H1 (cell line): ENCODE results near the gene PRICKLE2. TPM values are rescaled to one million over a fixed set of nuclear protein-coding genes. Genes with fewer than 3 reads are reported as not detected.

ENCODE experiments used
- CTCF ChIA-PET: fragments of 300-600 bp; sonication (Branson Sonifier 250); formaldehyde crosslinking; loops from one replicate; lab custom pipeline; 2021; ENCODE audit not compliant: partially characterized antibody; lab: Charles Lee
- POLR2A ChIA-PET: fragments of 300-600 bp; sonication (Branson Sonifier 250); formaldehyde crosslinking; loops from one replicate; lab custom pipeline; 2021; ENCODE audit warnings: inconsistent platforms; ENCODE audit not compliant: partially characterized antibody; lab: Charles Lee
- DNase-seq, 2 experiments: peaks; one replicate each; pipeline versions ENCODE4 v3.0.0 to v3.0.0-alpha.2; 2010 to 2022; ENCODE audit warnings: low spot score in 2 of 2, low read depth in 1 of 2, mixed read lengths in 1 of 2
- FAIRE-seq: peaks from 2 replicates; lab custom pipeline; 2011; peaks lifted over from hg19 to GRCh38; lab: Jason Lieb, UNC
- H2AFZ ChIP-seq: 2 replicates; pipeline ENCODE4 v1.8.1; 2012; ENCODE audit warnings: low read length, inconsistent platforms
- H2AK5ac ChIP-seq: 2 replicates; pipeline ENCODE4 v1.6.1; 2013; ENCODE audit warnings: low read depth, low read length
- H2BK120ac ChIP-seq: replicated peaks from 2 replicates; pipeline ENCODE3; 2013; ENCODE audit warnings: low read depth, low read length, inconsistent platforms
- H2BK12ac ChIP-seq: 2 replicates; pipeline ENCODE4 v1.6.1; 2013; ENCODE audit warnings: low read depth, low read length
- H2BK15ac ChIP-seq: 2 replicates; pipeline ENCODE4 v1.6.1; 2013; ENCODE audit warnings: low read length
- H2BK20ac ChIP-seq: 2 replicates; pipeline ENCODE4 v1.6.1; 2013; ENCODE audit warnings: low read length
- H2BK5ac ChIP-seq: 2 replicates; pipeline ENCODE4 v1.6.1; 2013; ENCODE audit warnings: low read depth, low read length
- H3K14ac ChIP-seq: 2 replicates; pipeline ENCODE4 v1.6.1; 2013; ENCODE audit warnings: inconsistent platforms; ENCODE audit not compliant: insufficient read length
- H3K18ac ChIP-seq: 2 replicates; pipeline ENCODE4 v1.6.1; 2013; ENCODE audit warnings: low read length; ENCODE audit errors: extremely low read depth
- H3K23ac ChIP-seq: 2 replicates; pipeline ENCODE4 v1.6.1; 2013; ENCODE audit warnings: inconsistent platforms; ENCODE audit not compliant: insufficient read length
- H3K23me2 ChIP-seq: 2 replicates; pipeline ENCODE4 v1.6.1; 2013; ENCODE audit warnings: low read depth, low read length
- H3K27ac ChIP-seq: 2 replicates; pipeline ENCODE4 v1.6.1; 2011; ENCODE audit warnings: low read depth, low read length, inconsistent platforms
- H3K27me3 ChIP-seq, 4 experiments: replicated peaks in 1 of 4; 1 replicate in 1 of 4; 2 replicates in 3 of 4; pipeline versions ENCODE4 v1.6.1 to v1.8.1; 2011 to 2013; ENCODE audit warnings: low read length in 3 of 4, mild to moderate bottlenecking in 3 of 4, inconsistent platforms in 2 of 4, mixed read lengths in 2 of 4, moderate library complexity in 1 of 4; ENCODE audit not compliant: control insufficient read depth in 3 of 4, insufficient read depth in 3 of 4; ENCODE audit errors: extremely low read depth in 1 of 4
- H3K36me3 ChIP-seq, 4 experiments: 2 replicates each; pipeline versions ENCODE4 v1.6.1 to v1.8.1; 2011 to 2013; ENCODE audit warnings: mild to moderate bottlenecking in 4 of 4, low read length in 3 of 4, moderate library complexity in 2 of 4, control low read depth in 1 of 4, inconsistent platforms in 1 of 4; ENCODE audit not compliant: insufficient read depth in 4 of 4, control insufficient read depth in 2 of 4
- H3K4ac ChIP-seq: replicated peaks from 2 replicates; pipeline ENCODE3; 2013; ENCODE audit warnings: low read length, low read depth, mixed read lengths, inconsistent platforms; ENCODE audit not compliant: insufficient read length
- H3K4me1 ChIP-seq, 4 experiments: replicated peaks in 1 of 4; 1 replicate in 1 of 4; 2 replicates in 3 of 4; pipeline versions ENCODE4 v1.6.1 to v1.8.1; 2011 to 2013; ENCODE audit warnings: low read length in 3 of 4, inconsistent platforms in 2 of 4, mixed read lengths in 1 of 4; ENCODE audit not compliant: insufficient read depth in 4 of 4, control insufficient read depth in 3 of 4
- H3K4me2 ChIP-seq, 2 experiments: 2 replicates each; pipeline versions ENCODE4 v1.6.1 to v1.8.1; 2011 to 2013; ENCODE audit warnings: low read depth in 2 of 2, low read length in 2 of 2, control low read depth in 1 of 2, inconsistent platforms in 1 of 2, mild to moderate bottlenecking in 1 of 2; ENCODE audit not compliant: insufficient read depth in 1 of 2
- H3K4me3 ChIP-seq, 4 experiments: fragments of 200-600, 300-600 bp in 1 of 4; sonication (generic), shearing (Covaris generic), sonication (Bioruptor Twin) in 1 of 4; 2 replicates each; pipeline versions ENCODE4 v1.5.1 to v1.8.1; 2011 to 2016; ENCODE audit warnings: low read length in 4 of 4, low read depth in 3 of 4, control low read depth in 2 of 4, inconsistent platforms in 2 of 4, mild to moderate bottlenecking in 2 of 4, mixed read lengths in 1 of 4, moderate library complexity in 1 of 4; ENCODE audit not compliant: insufficient read depth in 2 of 4; ENCODE audit errors: extremely low read depth in 1 of 4
- H3K56ac ChIP-seq: replicated peaks from 2 replicates; pipeline ENCODE3; 2013; ENCODE audit warnings: low read depth, mild to moderate bottlenecking, mixed read lengths, low read length, inconsistent platforms; ENCODE audit not compliant: insufficient read length
- H3K79me1 ChIP-seq: 2 replicates; pipeline ENCODE4 v1.6.1; 2013; ENCODE audit warnings: low read depth, low read length, control low read depth
- H3K79me2 ChIP-seq, 2 experiments: 2 replicates each; pipeline versions ENCODE4 v1.6.1 to v1.8.1; 2012 to 2013; ENCODE audit warnings: low read length in 2 of 2, mild to moderate bottlenecking in 2 of 2, inconsistent platforms in 1 of 2; ENCODE audit not compliant: insufficient read depth in 2 of 2, control insufficient read depth in 1 of 2
- H3K9ac ChIP-seq, 4 experiments: replicated peaks in 1 of 4; 1 replicate in 1 of 4; 2 replicates in 3 of 4; pipeline versions ENCODE4 v1.6.1 to v1.8.1; 2011 to 2013; ENCODE audit warnings: low read depth in 3 of 4, low read length in 3 of 4, control low read depth in 2 of 4, mild to moderate bottlenecking in 2 of 4, moderate library complexity in 2 of 4, inconsistent platforms in 1 of 4; ENCODE audit errors: extremely low read depth in 1 of 4
- H3K9me3 ChIP-seq, 2 experiments: 2 replicates each; pipeline versions ENCODE4 v1.6.1 to v1.8.1; 2012 to 2013; ENCODE audit warnings: mild to moderate bottlenecking in 2 of 2, moderate library complexity in 2 of 2, control low read depth in 1 of 2, inconsistent platforms in 1 of 2, low read depth in 1 of 2, low read length in 1 of 2, mixed read lengths in 1 of 2; ENCODE audit not compliant: insufficient read depth in 2 of 2
- H4K20me1 ChIP-seq, 2 experiments: replicated peaks in 1 of 2; 2 replicates each; pipeline versions ENCODE3 to v1.8.1; 2011 to 2013; ENCODE audit warnings: inconsistent platforms in 2 of 2, low read length in 2 of 2, mild to moderate bottlenecking in 1 of 2; ENCODE audit not compliant: insufficient read depth in 2 of 2, control insufficient read depth in 1 of 2
- H4K5ac ChIP-seq: 2 replicates; pipeline ENCODE4 v1.6.1; 2013; ENCODE audit warnings: low read length, low read depth, mixed read lengths, inconsistent platforms; ENCODE audit not compliant: insufficient read length
- H4K8ac ChIP-seq: 2 replicates; pipeline ENCODE4 v1.8.0; 2013; ENCODE audit warnings: mild to moderate bottlenecking, moderate library complexity, low read length, inconsistent platforms; ENCODE audit not compliant: insufficient read depth; ENCODE audit errors: extremely low read depth
- H4K91ac ChIP-seq: replicated peaks from 2 replicates; pipeline ENCODE3; 2013; ENCODE audit warnings: low read length, mixed read lengths, inconsistent platforms; ENCODE audit not compliant: insufficient read length
- GABPA ChIP-seq: IDR thresholded peaks from 2 replicates; pipeline ENCODE4 v1.6.1; 2011; ENCODE audit warnings: mild to moderate bottlenecking, low read length, moderate library complexity, borderline replicate concordance; ENCODE audit not compliant: insufficient read depth
- KDM5A ChIP-seq: fragments of 200-600 bp; IDR thresholded peaks from 2 replicates; pipeline ENCODE4 v1.7.1; 2012; ENCODE audit warnings: mild to moderate bottlenecking, low read length, inconsistent platforms, mixed read lengths
- WGBS, 2 experiments: shearing (Covaris generic) in 1 of 2; methylation state at CpG; one replicate each; pipeline versions ENCODE4 v1.1.6 to v1.1.7; 2013 to 2015; ENCODE audit warnings: low lambda C conversion rate in 2 of 2, mixed read lengths in 2 of 2, inconsistent platforms in 1 of 2, low coverage in 1 of 2, missing lambda C conversion rate in 1 of 2; ENCODE audit not compliant: insufficient replicate concordance in 2 of 2, insufficient coverage in 1 of 2, insufficient read length in 1 of 2; ENCODE audit errors: extremely low coverage in 1 of 2, missing lambda C conversion rate in 1 of 2; 5-methylcytosine and 5-hydroxymethylcytosine counted together
- polyA plus RNA-seq, 7 experiments: library from polyadenylated mRNA; depleted of rRNA in 3 of 7; stranded (reverse) in 5 of 7; unstranded in 2 of 7; fragments of >200 nt in 5 of 7; fragments of 200-250 nt in 2 of 7; gene quantifications; 1 replicate in 5 of 7; 2 replicates in 1 of 7; 4 replicates in 1 of 7; pipeline versions ENCODE4 v1.2.1 to v1.2.3, GENCODE V29; 2011 to 2013; ENCODE audit warnings: missing spikeins in 2 of 7, mixed read lengths in 2 of 7
- total RNA-seq: library from RNA; stranded (reverse); fragmentation: NEBNext Ultra II Directional; extraction: Animal tissue kit (Norgen Biotek cat#: 25700); gene quantifications from 2 replicates; pipeline ENCODE4 v1.2.1, GENCODE V29; 2021

The PRICKLE2 gene
- total and polyA plus RNA-seq, 2 of the 8 experiments (the other 6 are each of a cell fraction or from before 2014, with no cell fraction given), result 2.9 to 8.0 TPM

DNA sequence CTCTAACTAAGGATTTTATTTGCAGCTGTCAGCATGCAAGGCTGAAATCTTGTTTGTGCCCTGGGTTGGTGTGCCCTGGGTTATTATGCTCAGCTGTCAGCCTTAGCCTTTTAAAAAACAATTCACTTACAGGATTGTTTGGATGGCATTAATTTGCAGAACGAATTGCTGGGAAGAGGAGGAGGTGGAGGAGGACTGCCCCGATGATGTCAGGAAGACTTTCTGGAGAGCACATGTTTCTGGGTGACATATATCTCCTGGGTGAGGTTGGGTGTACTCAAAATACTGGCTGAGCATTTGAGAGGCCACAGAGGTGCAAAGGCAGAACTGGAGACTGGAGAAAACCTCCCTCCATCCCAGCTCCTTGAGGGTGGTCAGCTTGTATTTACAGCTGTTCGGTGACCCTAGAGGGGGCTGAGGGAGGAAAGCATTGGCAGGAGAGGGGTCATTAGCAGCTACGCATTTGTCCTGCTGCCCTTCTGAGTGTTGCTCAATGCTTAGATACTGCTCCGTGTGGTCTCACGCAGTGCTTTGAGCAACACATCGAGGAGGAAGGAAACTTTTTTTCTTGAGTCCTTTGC is 142.2 kb downstream of the PRICKLE2 start:
- H3K4ac ChIP-seq, result no peak overlapping the region
- no peak overlapping the region for H2BK120ac ChIP-seq
- H2BK5ac ChIP-seq, result peak overlapping the region; percentile 78; the same call in 1 of the 2 replicates
- H4K91ac ChIP-seq, result peak overlapping the region; percentile 36
- H4K20me1 ChIP-seq, result no peaks in the 10 kb centered on the region
- ChIA-PET CTCF (interaction anchor here (1.5 kb wide), 1 partner anchor 143 kb away, joined by 3 read pairs; no protein-coding TSS in a partner anchor), POLR2A (interaction anchor here (0.5 to 1.1 kb wide), 4 partner anchors 9 to 454 kb away, joined by 3 to 4 read pairs (median 3); no protein-coding TSS in a partner anchor)
- peak overlapping the region; percentile 80; the same call in 1 of the 2 replicates for H2BK12ac ChIP-seq
- WGBS, 2 experiments, result 95% methylated on average over 7 of the region's 7 CpGs; no CpG with 5 or more reads in 1 of the 2 experiments
- H3K9ac ChIP-seq, result no peak overlapping the region
- no peak overlapping the region for H3K4me3 ChIP-seq
- no peak overlapping the region for H3K56ac ChIP-seq
- H3K27me3 ChIP-seq, result no peaks in the 10 kb centered on the region
- H3K79me1 ChIP-seq, result no peaks in the 10 kb centered on the region
- no peaks in the 10 kb centered on the region for H3K79me2 ChIP-seq
- no peaks in the 10 kb centered on the region; a peak in 1 of 8 replicates for H3K36me3 ChIP-seq
- DNase-seq (no peak), FAIRE-seq (no peak)
- H3K4me1 ChIP-seq, result peaks cover 0 to 14% (median 13%) of the 10 kb centered on the region in 4 experiments; a peak in 3 of 7 replicates
- H2AFZ ChIP-seq, result no peak overlapping the region
- no peaks in the 10 kb centered on the region for H3K9me3 ChIP-seq
- peak overlapping the region; percentile 65; the same call in 1 of the 2 replicates for H2BK15ac ChIP-seq
- no peak overlapping the region for H3K23ac ChIP-seq
- H3K18ac ChIP-seq, result no peak overlapping the region
- H2AK5ac ChIP-seq, result peak overlapping the region; percentile 82; the same call in 1 of the 2 replicates
- no peak overlapping the region for H4K5ac ChIP-seq
- peak overlapping the region; percentile 76; the same call in 1 of the 2 replicates for H2BK20ac ChIP-seq
- H3K4me2 ChIP-seq, result 0 out of 4 replicates have a peak overlapping the region, but pooled peaks of 1 of the 2 experiments have one; percentile 29
- H4K8ac ChIP-seq, result no peak overlapping the region
- no peaks in the 10 kb centered on the region for H3K23me2 ChIP-seq
- no peak overlapping the region for H3K27ac ChIP-seq
- H3K14ac ChIP-seq, result no peak overlapping the region
- TF ChIP-seq KDM5A (no peak), GABPA (no peak)
